GM15510 (cell line): Measurements from ENCODE around the gene DHX30.

Experiments
- POLR2A ChIP-seq: IDR thresholded peaks from 3 replicates; pipeline ENCODE4 v1.6.1; 2011; ENCODE audit warnings: borderline replicate concordance; ENCODE audit not compliant: insufficient read length; ENCODE audit errors: extremely low read depth

DHX30 gene

DNA sequence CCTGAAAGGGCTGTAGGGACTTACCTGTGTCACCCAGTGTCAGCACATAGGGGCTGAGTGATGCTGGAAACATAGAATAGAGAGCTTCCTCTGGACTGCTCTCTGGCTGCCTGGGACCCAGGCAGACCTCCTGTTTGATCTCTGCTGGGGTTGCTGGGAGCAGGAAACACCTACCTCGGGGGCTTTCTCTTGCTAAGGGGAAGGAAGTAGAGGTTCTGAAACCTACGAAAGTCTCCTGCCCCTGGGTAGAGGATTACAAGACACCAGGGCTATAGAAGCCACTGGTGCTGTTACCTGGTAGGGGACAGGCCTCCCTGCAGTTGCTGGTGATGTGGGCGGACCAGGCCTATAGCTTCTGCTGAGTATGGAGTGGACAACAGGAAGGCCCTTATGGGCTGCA is 81.7 kb downstream of the DHX30 start:
- no peak for TF ChIP-seq POLR2A

DNA sequence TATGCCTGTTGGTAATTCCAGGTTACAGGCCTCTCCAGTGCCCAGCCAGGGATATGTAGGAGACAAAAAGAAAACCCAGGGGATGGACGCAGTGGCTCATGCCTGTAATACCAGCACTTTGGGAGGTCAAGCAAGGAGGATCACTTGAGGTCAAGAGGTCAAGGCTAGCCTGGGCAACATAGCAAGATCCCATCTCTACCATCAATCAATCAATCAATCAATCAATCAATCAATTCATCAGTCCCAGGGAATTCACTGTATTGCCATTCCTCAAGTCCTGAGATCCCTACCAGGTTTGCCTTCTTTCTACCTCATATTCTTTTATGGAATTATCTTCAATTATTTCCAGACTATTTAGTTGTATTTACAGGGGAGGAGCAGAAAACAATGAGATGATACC is 82.2 kb downstream of the DHX30 start:
- TF ChIP-seq POLR2A = no peak

DNA sequence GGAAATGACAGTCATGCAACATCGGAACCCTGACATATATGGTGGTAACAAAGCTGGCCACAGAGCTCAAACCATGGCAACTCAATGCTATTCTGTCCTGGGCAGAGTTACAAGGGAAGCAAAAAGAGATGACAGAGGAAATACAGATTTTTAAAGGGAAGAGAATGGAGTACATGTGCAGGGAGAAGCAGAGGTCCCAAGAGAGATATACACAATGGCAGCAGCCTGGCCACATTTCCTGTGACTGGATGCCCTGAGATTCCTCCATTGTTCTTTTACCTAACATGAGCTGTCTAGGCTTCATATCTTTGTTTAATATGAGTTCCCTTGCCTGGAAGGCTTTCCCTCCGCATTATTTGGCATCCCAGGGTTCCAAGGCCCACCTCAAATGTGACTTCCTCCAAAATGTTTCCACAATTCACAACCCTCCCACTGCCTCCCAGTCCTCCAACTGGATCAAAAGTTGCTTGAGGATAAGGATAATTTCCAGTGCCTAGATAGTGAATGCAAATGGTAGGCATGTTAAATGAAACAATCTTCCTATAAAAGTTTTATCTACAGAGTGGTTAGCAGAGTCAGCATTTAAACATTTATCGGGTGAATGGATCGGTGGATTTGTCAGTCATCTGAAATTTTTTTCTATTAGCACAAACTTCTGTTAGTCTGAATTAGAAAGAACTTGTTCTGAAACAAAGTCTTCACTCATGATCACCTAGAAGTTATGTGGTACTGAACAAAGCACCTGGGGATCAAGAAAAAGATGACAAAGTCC is 86.2 kb downstream of the DHX30 start:
- TF ChIP-seq POLR2A = no peak

DNA sequence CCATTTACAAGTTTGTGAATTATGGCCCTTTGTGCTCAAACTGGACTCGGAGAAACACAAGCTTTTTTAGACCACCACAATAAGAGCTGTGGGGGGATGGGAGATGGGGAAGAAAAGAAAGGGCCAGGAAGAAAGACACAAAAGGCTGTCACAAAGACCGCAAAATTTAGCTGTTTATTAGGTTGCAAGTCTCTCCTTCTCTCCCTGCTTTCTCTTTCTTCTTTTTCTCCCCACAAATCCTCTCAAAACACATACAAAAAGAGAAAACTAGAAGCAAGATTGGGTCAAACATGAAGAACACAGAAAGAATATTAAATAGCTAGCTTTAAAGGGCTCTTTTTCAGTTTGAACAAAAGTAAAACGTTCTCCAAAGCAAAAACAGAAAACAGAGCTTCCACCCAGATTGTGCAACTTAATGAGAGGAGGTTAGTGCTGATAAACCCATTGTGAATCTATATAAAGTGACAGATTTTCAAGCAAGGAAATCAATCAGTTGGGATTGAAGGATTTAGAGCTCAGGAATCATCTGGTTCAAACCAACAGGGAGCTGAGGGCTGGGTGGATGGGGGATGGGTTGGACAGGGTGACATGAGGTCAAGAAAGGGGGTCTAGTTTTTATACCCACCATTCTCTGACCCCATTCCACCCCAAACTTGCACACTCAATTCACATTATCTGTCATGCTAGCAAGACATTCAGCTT is 87.3 kb downstream of the DHX30 start:
- no peak for TF ChIP-seq POLR2A

- TF ChIP-seq POLR2A = no peak
Observed at GRCh38 chr3:47890828-47891612, 88.1 kb downstream of the DHX30 start.

DNA sequence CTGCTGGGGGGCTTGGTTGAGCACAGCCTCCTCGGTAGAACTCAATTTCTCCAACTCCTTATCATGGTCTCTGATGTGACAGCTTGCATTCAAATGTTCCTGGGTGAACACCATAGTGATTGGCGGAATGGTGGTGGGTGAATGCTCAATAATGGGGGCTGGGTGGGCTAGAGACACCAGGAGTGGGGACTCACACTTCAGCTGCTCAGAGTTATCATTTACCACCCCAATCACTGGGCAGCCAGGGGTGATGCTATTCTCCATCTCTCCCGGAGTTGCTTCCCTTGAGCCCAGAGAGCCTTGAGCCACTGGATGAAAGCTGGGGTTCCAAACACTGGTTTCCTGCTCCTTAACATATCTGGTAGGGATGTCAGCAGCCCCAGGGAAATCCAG is 88.7 kb downstream of the DHX30 start:
- no peak for TF ChIP-seq POLR2A

- TF ChIP-seq POLR2A = no peak
Observed at GRCh38 chr3:47892286-47893040, 89.5 kb downstream of the DHX30 start.

DNA sequence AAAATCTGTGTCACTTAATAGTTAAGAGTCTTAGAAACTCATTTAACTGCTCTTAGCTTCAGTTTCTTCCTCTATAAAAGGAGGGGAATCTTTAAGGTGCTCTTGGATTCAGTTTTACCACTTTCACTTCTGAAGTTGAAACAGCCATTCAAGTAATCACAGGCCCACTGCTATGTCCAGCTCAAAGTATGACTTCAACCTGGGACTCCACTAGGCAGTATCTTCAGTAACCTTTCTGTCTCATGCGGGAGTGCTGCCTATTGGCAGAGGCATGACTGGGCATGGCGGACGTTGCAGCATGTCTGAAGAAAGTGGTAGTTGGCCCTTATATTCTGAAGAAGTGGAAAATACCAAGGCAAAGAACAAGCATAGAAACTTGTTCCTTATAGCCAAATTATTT is 92.3 kb downstream of the DHX30 start:
- TF ChIP-seq POLR2A = no peak

DNA sequence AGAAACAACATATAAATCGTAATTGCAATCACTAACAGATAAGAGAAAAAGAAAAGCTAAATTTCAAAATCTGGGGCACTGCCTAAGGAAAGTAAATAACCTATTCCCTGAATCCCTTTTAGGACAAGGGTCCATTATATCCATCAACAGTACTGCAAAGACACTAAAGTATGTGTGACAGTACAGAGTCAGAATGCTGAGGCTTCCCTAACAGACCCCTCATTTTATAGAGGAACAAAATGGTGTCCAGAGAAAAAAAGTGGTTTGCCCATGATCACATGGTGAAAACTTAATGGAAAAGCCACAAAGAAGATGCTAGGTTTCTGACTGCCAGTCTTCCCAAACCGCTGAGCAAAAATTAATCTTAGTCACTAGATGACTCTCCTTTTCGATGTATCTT is 93.8 kb downstream of the DHX30 start:
- TF ChIP-seq POLR2A = no peak

DNA sequence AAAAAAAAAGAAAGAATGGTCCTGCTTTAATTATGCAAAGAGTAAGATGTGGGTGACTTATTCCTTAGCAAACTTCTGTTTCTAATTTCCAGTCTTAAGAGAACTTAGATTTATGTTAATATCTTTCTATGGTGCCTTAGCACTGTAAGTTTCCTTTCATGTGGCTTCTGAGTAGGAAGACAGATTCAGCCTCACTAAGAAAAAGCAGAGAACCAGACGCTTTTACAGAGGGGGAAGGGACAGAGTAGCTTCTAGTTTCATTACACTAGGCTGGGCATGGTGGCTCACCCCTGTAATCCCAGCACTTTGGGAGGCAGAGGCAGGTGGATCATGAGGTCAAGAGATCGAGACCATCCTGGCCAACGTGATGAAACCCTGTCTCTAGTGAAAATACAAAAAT is 95.0 kb downstream of the DHX30 start:
- no peak for TF ChIP-seq POLR2A

DNA sequence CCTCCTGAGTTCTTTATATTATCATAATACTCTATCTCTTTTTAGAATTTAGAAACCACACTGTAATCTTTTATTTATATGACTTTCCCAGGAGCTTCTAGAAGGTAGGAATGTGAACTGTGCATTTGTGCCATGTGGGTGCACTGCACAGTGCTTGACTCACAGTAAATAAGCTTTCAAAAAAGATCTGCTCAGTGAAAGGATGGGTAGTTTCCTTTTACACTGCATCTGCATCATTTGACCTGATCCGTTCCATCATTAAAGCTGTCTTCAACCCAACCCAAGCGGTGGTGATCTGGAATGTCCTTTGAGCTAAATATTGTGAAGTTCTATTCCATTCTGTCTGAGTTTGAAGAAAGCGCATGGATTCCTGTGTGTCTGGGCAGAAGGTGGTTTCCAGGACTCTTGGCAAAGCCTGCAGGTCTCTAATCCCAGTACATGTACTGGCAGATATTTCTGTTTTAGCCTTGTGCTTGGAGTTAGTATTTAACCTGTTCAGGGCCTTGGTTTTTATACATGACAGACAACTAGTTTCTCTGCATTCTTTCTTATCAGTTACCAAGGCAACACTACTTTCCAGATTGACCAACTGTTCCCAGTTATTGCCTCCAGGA is 96.7 kb downstream of the DHX30 start:
- no peak for TF ChIP-seq POLR2A
